ENCODE data around the gene C17orf113. TPM values are rescaled to one million over a fixed set of nuclear protein-coding genes. Genes with fewer than 3 reads are reported as not detected.
A peak's percentile ranks its signal among the peaks of the same experiment; 100 is the strongest.

Gene C17orf113
- total RNA-seq, 4 donors from 2014 or later: 0.60 to 2.3 (median 1.4) TPM

- no peaks in the 10 kb centered on the region for H3K9me3 ChIP-seq
- DNase-seq (ENCODE audit: low spot score in 2 of 2): peak in 1 of 2 donors; percentile 15
- H3K27ac ChIP-seq: no peak overlapping the region
- TF ChIP-seq EP300 (IDR thresholded peaks at IDR 0.05) (no peak), POLR2AphosphoS5 (IDR thresholded peaks at IDR 0.05) (no peak), CTCF (IDR thresholded peaks at IDR 0.05) (no peak), POLR2A (IDR thresholded peaks at IDR 0.05) (no peak)
- H3K4me3 ChIP-seq: no peak overlapping the region
- peaks cover 55% of the 10 kb centered on the region for H3K36me3 ChIP-seq
- H3K4me1 ChIP-seq: peaks cover 24% of the 10 kb centered on the region
- H3K27me3 ChIP-seq: no peaks in the 10 kb centered on the region
- 84% methylated on average over 7 of the region's 7 CpGs for WGBS
Observed at GRCh38 chr17:42002175-42002791, 48.1 kb downstream of the C17orf113 start.

- Histone ChIP-seq H3K4me1 (peaks cover 24% of the 10 kb centered on the region), H3K9me3 (no peaks in the 10 kb centered on the region), H3K36me3 (peaks cover 61% of the 10 kb centered on the region), H3K4me3 (no peak overlapping the region), H3K27ac (no peak overlapping the region), H3K27me3 (no peaks in the 10 kb centered on the region)
- TF ChIP-seq POLR2A (IDR thresholded peaks at IDR 0.05) (no peak), EP300 (IDR thresholded peaks at IDR 0.05) (no peak), POLR2AphosphoS5 (IDR thresholded peaks at IDR 0.05) (no peak), CTCF (IDR thresholded peaks at IDR 0.05) (no peak)
- WGBS: 92% methylated on average over 2 of the region's 2 CpGs
- no peak for DNase-seq (ENCODE audit: low spot score in 2 of 2)
Observed at GRCh38 chr17:42001729-42002128, 48.7 kb downstream of the C17orf113 start.

GRCh38 chr17:42000413-42001133 is 49.8 kb downstream of the C17orf113 start:
- Histone ChIP-seq H3K9me3 (no peaks in the 10 kb centered on the region), H3K27me3 (no peaks in the 10 kb centered on the region), H3K4me3 (no peak overlapping the region), H3K4me1 (peaks cover 19% of the 10 kb centered on the region), H3K36me3 (peaks cover 73% of the 10 kb centered on the region), H3K27ac (no peak overlapping the region)
- DNase-seq (ENCODE audit: low spot score in 2 of 2): no peak
- 72% methylated on average over 3 of the region's 3 CpGs for WGBS
- TF ChIP-seq CTCF (IDR thresholded peaks at IDR 0.05): no peak
- no peak for TF ChIP-seq EP300 (IDR thresholded peaks at IDR 0.05)
- no peak for TF ChIP-seq POLR2AphosphoS5 (IDR thresholded peaks at IDR 0.05)
- no peak for TF ChIP-seq POLR2A (IDR thresholded peaks at IDR 0.05)

- H3K36me3 ChIP-seq: peaks cover 93% of the 10 kb centered on the region
- peaks cover 4% of the 10 kb centered on the region for H3K4me1 ChIP-seq
- DNase-seq (ENCODE audit: low spot score in 2 of 2): no peak
- H3K27me3 ChIP-seq: no peaks in the 10 kb centered on the region
- no peak overlapping the region for H3K27ac ChIP-seq
- WGBS: 28% methylated on average over 2 of the region's 2 CpGs
- no peaks in the 10 kb centered on the region for H3K9me3 ChIP-seq
- H3K4me3 ChIP-seq: no peak overlapping the region
- TF ChIP-seq POLR2A (IDR thresholded peaks at IDR 0.05): no peak
- no peak for TF ChIP-seq EP300 (IDR thresholded peaks at IDR 0.05)
- no peak for TF ChIP-seq POLR2AphosphoS5 (IDR thresholded peaks at IDR 0.05)
- TF ChIP-seq CTCF (IDR thresholded peaks at IDR 0.05): no peak
Observed at GRCh38 chr17:41998497-41998896, 51.9 kb downstream of the C17orf113 start.

- DNase-seq (ENCODE audit: low spot score in 2 of 2): no peak
- TF ChIP-seq EP300 (IDR thresholded peaks at IDR 0.05) (no peak), CTCF (IDR thresholded peaks at IDR 0.05) (no peak), POLR2A (IDR thresholded peaks at IDR 0.05) (no peak), POLR2AphosphoS5 (IDR thresholded peaks at IDR 0.05) (no peak)
- Histone ChIP-seq H3K4me3 (no peak overlapping the region), H3K27me3 (no peaks in the 10 kb centered on the region), H3K27ac (no peak overlapping the region), H3K36me3 (peaks cover 98% of the 10 kb centered on the region), H3K9me3 (no peaks in the 10 kb centered on the region), H3K4me1 (peaks cover 4% of the 10 kb centered on the region)
- 86% methylated on average over 2 of the region's 2 CpGs for WGBS
Observed at GRCh38 chr17:41996855-41997164, 53.6 kb downstream of the C17orf113 start.

Measured in suprapubic skin (tissue), 4 donors.